IPS-18c (cell line): Measurements from ENCODE around the gene SLC3A2.

Source experiments
- H3K4me3 ChIP-seq: 2 replicates; pipeline ENCODE4 v1.7.0; 2013; ENCODE audit warnings: low read depth, mild to moderate bottlenecking, low read length, moderate library complexity; ENCODE audit not compliant: insufficient read depth
- H3K9me3 ChIP-seq: one replicate; pipeline ENCODE4 v1.6.1; 2013; ENCODE audit warnings: mild to moderate bottlenecking, low read length, moderate library complexity; ENCODE audit not compliant: control insufficient read depth, insufficient read depth

SLC3A2 gene

GRCh38 chr11:62863687-62864335 is 16.9 kb upstream of the SLC3A2 start:
- H3K9me3 ChIP-seq, result no peaks in the 10 kb centered on the region
- no peak overlapping the region for H3K4me3 ChIP-seq

- Histone ChIP-seq H3K4me3 (no peak overlapping the region), H3K9me3 (no peaks in the 10 kb centered on the region)
These were observed 15.1 kb upstream of the SLC3A2 start for GRCh38 chr11:62865635-62866034.

DNA sequence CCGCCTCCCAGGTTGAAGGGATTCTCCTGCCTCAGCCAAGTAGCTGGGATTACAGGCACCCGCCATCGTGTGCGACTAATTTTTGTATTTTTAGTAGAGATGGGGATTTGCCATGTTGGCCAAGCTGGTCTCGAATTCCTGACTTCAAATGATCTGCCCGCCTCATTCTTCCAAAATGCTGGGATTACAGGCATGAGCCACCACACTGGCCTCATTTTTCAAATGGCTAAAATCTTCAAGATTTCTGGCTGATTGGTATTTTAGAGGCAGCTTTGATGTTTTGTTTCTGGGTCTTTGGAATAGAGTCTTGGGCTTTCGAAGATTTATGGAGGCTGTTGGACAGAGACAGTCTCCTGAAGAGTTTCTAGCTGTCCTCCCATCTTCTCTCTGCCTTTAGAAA is 5.8 kb upstream of the SLC3A2 start:
- H3K4me3 ChIP-seq, result no peak overlapping the region
- no peaks in the 10 kb centered on the region for H3K9me3 ChIP-seq

- H3K4me3 ChIP-seq, result no peak overlapping the region
- H3K9me3 ChIP-seq, result no peaks in the 10 kb centered on the region
These were observed 4.8 kb upstream of the SLC3A2 start for GRCh38 chr11:62875698-62876478.

GRCh38 chr11:62876712-62877111 is 4.0 kb upstream of the SLC3A2 start:
- Histone ChIP-seq H3K9me3 (no peaks in the 10 kb centered on the region), H3K4me3 (no peak overlapping the region)

DNA sequence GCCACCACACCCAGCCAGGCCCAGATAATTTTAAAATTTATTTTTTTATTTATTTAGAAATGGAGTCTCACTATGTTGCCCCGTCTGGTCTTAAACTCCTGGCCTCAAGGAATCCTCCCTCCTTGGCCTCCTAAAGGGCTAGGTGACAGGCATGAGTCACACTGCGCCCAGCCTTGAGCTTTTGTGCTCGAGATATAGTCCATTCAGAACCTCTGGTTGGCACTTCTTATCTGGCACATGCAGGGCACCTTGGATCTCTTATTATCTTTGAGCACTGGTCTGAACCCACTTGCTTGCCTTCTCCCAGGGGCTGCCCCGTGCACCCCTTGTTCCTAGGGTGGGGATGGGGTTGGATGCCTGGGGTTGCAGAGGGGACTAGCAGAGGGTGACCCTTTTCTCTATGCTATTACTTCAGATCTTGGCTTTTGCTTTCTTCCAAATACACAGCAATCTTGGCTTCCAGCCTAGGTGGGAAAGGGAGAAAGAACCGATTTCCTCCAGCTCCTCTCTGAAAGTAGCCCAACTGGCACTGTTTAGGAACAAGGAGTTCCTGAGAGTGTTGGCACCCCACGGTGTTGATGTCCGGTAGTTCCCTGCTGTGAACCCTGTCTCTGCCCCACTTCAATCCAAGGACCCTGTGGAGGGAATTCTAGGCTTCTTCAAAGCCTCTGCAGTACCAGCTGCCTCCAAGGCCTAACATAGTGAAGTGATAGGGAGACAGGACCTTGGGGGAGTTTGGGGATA is 1.3 kb upstream of the SLC3A2 start:
- Histone ChIP-seq H3K4me3 (peak overlapping the region; percentile 90), H3K9me3 (no peaks in the 10 kb centered on the region)

GRCh38 chr11:62880231-62880802 is 379 bp upstream of the SLC3A2 start:
- H3K9me3 ChIP-seq, result no peaks in the 10 kb centered on the region
- peak overlapping the region; percentile 90; the same call in 1 of the 2 replicates for H3K4me3 ChIP-seq

GRCh38 chr11:62881579-62882430 is 1.1 kb downstream of the SLC3A2 start:
- H3K4me3 ChIP-seq, result peak overlapping the region; percentile 90

GRCh38 chr11:62882431-62882749 is 1.7 kb downstream of the SLC3A2 start:
- Histone ChIP-seq H3K9me3 (peaks cover 2% of the 10 kb centered on the region), H3K4me3 (peak overlapping the region; percentile 90)

More at GRCh38 chr11:62881579-62882430, 1.1 kb downstream of the SLC3A2 start:
- H3K9me3 ChIP-seq, result peaks cover 2% of the 10 kb centered on the region

DNA sequence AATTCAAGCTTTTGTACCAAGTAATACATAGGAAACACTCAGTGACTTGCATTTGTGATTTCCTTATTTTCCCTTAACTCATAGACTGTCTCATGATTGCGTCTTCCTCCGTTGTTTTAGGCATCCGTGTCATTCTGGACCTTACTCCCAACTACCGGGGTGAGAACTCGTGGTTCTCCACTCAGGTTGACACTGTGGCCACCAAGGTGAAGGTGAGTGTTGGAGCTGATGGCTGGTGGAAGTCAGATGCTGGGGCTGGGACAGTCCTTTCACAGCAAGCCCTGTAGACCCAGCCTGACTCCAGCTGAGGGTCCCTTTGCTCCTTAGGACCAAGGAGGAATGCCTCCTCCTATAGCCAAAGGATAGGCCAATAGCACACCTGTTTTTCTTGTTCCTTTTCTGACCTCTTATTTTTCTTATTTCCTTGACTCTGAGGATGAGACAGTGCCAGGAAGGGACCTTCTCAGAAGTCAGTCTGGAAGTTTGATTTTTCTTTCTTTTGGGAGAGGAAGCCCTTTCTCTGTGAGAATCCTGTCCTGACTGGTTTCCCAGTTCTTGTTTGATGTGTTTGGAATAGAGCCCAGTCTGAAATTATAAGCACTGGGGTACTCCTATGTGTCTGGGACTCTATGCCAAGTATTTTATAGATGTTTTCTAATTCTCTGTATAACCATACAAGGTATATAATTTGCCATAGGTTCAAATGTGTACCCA is 2.2 kb downstream of the SLC3A2 start:
- Histone ChIP-seq H3K9me3 (peaks cover 2% of the 10 kb centered on the region), H3K4me3 (peak overlapping the region; percentile 90)

- Histone ChIP-seq H3K4me3 (no peak overlapping the region), H3K9me3 (peaks cover 2% of the 10 kb centered on the region)
These were observed 3.0 kb downstream of the SLC3A2 start for GRCh38 chr11:62883673-62884072.

GRCh38 chr11:62885137-62885750 is 4.5 kb downstream of the SLC3A2 start:
- no peak overlapping the region for H3K4me3 ChIP-seq
- H3K9me3 ChIP-seq, result peaks cover 2% of the 10 kb centered on the region

GRCh38 chr11:62888406-62888805 is 7.7 kb downstream of the SLC3A2 start:
- Histone ChIP-seq H3K4me3 (no peak overlapping the region), H3K9me3 (peaks cover 2% of the 10 kb centered on the region)

DNA sequence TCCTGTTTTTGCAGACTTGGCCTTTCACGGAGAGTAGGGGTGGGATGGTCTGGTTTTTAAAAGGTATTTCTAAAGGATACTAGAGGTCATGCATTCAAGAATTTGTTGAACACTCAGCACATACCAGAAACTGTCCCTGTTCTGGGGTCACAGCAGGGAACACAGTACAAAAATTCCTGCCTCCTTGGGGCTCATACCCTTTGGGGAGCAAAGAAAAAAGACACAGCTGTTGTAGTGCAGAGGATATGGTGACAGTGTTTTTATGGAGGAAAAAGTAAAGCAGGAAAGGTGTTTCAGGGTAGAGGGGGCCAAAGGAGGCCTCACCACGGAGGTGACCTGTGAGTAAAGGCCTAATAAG is 8.4 kb downstream of the SLC3A2 start:
- H3K4me3 ChIP-seq, result no peak overlapping the region
- H3K9me3 ChIP-seq, result peaks cover 2% of the 10 kb centered on the region

GRCh38 chr11:62889484-62890437 is 9.1 kb downstream of the SLC3A2 start:
- Histone ChIP-seq H3K4me3 (no peak overlapping the region), H3K9me3 (peaks cover 2% of the 10 kb centered on the region)
